Kasumi-1 (cell line): Measurements from ENCODE around the gene KDR.

Source experiments
- DNase-seq, 2 experiments: peaks; one replicate each; lab custom pipeline; 2025; lab: John Stamatoyannopoulos, UW

Gene KDR

GRCh38 chr4:55029821-55030503 is 95.4 kb downstream of the KDR start:
- DNase-seq, result no peak

- DNase-seq, result no peak
Observed at GRCh38 chr4:55029321-55029720, 96.1 kb downstream of the KDR start.
